GM23248 (cell line): ENCODE measurements around the gene ACSL4.

Experiments
- EZH2 ChIP-seq: fragments of 200-600 bp; sonication (generic); IDR thresholded peaks from 2 replicates; pipeline ENCODE4 v1.6.1; 2018; ENCODE audit warnings: antibody characterized with exemption, mild to moderate bottlenecking; ENCODE audit not compliant: insufficient read depth, poor library complexity, severe bottlenecking
- EZH2phosphoT487 ChIP-seq: fragments of 200-600 bp; sonication (generic); IDR thresholded peaks from 2 replicates; pipeline ENCODE4 v1.6.1; 2018; ENCODE audit warnings: antibody characterized with exemption, moderate library complexity, mild to moderate bottlenecking, low read depth; ENCODE audit not compliant: insufficient read depth

- TF ChIP-seq EZH2, result no peak
- no peak for TF ChIP-seq EZH2phosphoT487
Measured at GRCh38 chrX:109749207-109749606, 16.1 kb upstream of the ACSL4 start.
